MCF 10A (cell line): ENCODE data around the gene PRTG. TPM values are rescaled to one million over a fixed set of nuclear protein-coding genes. Genes with fewer than 3 reads are reported as not detected.
A peak's percentile ranks its signal among the peaks of the same experiment; 100 is the strongest.

Experiments
- BruUV-seq: library from RNA; stranded (reverse); fragments of 400-500 nt; replicated peaks from 2 replicates; lab custom pipeline; 2021; lab: Mats Ljungman, UMichigan
- CTCF ChIA-PET: fragments of 300-600 bp; sonication (Branson Sonifier 250); formaldehyde crosslinking; extraction: SDS; loops from one replicate; lab custom pipeline; 2021; ENCODE audit warnings: antibody characterized with exemption, inconsistent platforms; lab: Yijun Ruan, JAX
- POLR2A ChIA-PET: fragments of 300-600, 350-650 bp; sonication (Branson Sonifier 250); formaldehyde crosslinking; extraction: SDS; loops from one replicate; lab custom pipeline; 2020; ENCODE audit warnings: antibody characterized with exemption, inconsistent platforms; lab: Yijun Ruan, JAX
- DNase-seq: peaks from one replicate; pipeline ENCODE4 v3.0.0-alpha.2; 2018; ENCODE audit not compliant: unreplicated experiment
- H3K27ac Mint-ChIP-seq: one replicate; pipeline ENCODE4 v1.8.0; 2022; ENCODE audit warnings: mild to moderate bottlenecking, low read depth, mixed read lengths; ENCODE audit not compliant: unreplicated experiment
- H3K27me3 Mint-ChIP-seq: one replicate; pipeline ENCODE4 v1.8.0; 2022; ENCODE audit warnings: mixed read lengths; ENCODE audit not compliant: insufficient read depth, unreplicated experiment
- H3K36me3 Mint-ChIP-seq: one replicate; pipeline ENCODE4 v1.8.0; 2022; ENCODE audit warnings: mild to moderate bottlenecking, moderate library complexity, mixed read lengths; ENCODE audit not compliant: insufficient read depth, unreplicated experiment
- H3K4me1 Mint-ChIP-seq: one replicate; pipeline ENCODE4 v1.8.0; 2022; ENCODE audit warnings: mixed read lengths; ENCODE audit not compliant: insufficient read depth, unreplicated experiment
- H3K4me3 Mint-ChIP-seq: one replicate; pipeline ENCODE4 v1.8.0; 2022; ENCODE audit warnings: mild to moderate bottlenecking, moderate library complexity, mixed read lengths; ENCODE audit not compliant: unreplicated experiment
- H3K9me3 Mint-ChIP-seq: one replicate; pipeline ENCODE4 v1.8.0; 2022; ENCODE audit warnings: mixed read lengths; ENCODE audit not compliant: unreplicated experiment
- intact Hi-C: fragments of 100-400 bp; cut with micrococcal nuclease; formaldehyde crosslinking; loops from 2 replicates; pipeline ENCODE4 v1.14.1; 2022
- total RNA-seq: library from RNA; stranded (reverse); gene quantifications from 2 replicates; pipeline ENCODE4 v1.2.3, GENCODE V29; 2022
- TF ChIP-seq, protein P1 (sequence below): fragments of 200-600 bp; IDR thresholded peaks from one replicate; pipeline ENCODE4 v1.8.0; 2022; ENCODE audit warnings: antibody characterized with exemption, mild to moderate bottlenecking; ENCODE audit not compliant: unreplicated experiment

The PRTG gene
- total RNA-seq, 1 experiment from 2014 or later: 3.5 TPM

DNA sequence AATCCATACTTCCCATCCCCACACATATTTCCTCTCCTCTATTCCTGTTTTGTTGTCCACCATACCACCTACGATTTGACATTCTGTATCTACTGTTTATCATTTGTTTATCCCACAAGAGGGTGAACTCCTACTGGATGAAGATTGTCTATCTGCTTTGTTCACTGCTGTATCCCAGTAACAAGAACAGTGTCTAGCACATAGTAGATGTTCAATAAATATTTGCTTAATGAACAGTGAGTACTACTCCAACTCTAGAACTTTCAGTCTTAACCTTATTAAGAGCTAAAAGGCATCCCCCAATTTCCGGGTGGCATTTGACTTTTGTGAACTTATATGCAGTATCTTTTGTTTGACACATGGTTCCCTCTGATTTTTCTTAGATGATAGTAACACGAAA lies 156.1 kb downstream of the PRTG start:
- POLR2A ChIA-PET: interaction anchor here (0.6 kb wide), 1 partner anchor 159 kb away, joined by 3 read pairs; no protein-coding TSS in a partner anchor

DNA sequence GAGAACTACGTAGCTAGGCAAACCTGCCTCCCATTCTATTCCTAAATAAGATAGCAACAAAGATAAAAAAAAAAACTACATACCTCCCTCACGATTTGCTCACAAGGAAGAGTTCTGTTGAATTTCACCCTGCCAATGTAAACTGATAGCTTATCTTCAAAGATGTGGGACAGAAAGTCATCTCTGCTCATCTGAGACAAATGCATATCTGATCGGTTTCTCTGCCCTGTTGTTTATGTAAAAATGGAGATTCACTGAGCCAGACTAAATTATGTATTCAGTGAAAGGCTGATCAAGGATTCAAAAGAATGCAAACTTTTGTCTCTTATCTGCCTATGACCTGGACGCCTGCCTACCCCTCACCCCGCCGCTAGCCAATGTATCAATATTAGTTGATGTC lies 166.0 kb downstream of the PRTG start:
- no peaks in the 10 kb centered on the region for H3K9me3 Mint-ChIP-seq
- H3K27ac Mint-ChIP-seq: no peak overlapping the region
- CTCF ChIA-PET: no interaction called here
- no peak for DNase-seq
- POLR2A ChIA-PET: no interaction called here
- intact Hi-C loops: no loop called here
- H3K27me3 Mint-ChIP-seq: no peaks in the 10 kb centered on the region
- no TSS peak for BruUV-seq
- H3K36me3 Mint-ChIP-seq: no peaks in the 10 kb centered on the region
- TF ChIP-seq, protein P1, sequence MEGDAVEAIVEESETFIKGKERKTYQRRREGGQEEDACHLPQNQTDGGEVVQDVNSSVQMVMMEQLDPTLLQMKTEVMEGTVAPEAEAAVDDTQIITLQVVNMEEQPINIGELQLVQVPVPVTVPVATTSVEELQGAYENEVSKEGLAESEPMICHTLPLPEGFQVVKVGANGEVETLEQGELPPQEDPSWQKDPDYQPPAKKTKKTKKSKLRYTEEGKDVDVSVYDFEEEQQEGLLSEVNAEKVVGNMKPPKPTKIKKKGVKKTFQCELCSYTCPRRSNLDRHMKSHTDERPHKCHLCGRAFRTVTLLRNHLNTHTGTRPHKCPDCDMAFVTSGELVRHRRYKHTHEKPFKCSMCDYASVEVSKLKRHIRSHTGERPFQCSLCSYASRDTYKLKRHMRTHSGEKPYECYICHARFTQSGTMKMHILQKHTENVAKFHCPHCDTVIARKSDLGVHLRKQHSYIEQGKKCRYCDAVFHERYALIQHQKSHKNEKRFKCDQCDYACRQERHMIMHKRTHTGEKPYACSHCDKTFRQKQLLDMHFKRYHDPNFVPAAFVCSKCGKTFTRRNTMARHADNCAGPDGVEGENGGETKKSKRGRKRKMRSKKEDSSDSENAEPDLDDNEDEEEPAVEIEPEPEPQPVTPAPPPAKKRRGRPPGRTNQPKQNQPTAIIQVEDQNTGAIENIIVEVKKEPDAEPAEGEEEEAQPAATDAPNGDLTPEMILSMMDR: no peak
- no peak overlapping the region for H3K4me3 Mint-ChIP-seq
- H3K4me1 Mint-ChIP-seq: no peaks in the 10 kb centered on the region

More for the DNA sequence above, 156.1 kb downstream of the PRTG start:
- H3K4me3 Mint-ChIP-seq: no peak overlapping the region
- TF ChIP-seq, protein P1: no peak
- BruUV-seq: TSS peak; percentile 49
- CTCF ChIA-PET: interaction anchor here (0.7 kb wide), 1 partner anchor 32 kb away, joined by 3 read pairs; no protein-coding TSS in a partner anchor
- H3K4me1 Mint-ChIP-seq: peaks cover 5% of the 10 kb centered on the region
- no peaks in the 10 kb centered on the region for H3K36me3 Mint-ChIP-seq
- peak; percentile 4 for DNase-seq
- intact Hi-C loops: no loop called here
- H3K27me3 Mint-ChIP-seq: peaks cover 28% of the 10 kb centered on the region
- H3K9me3 Mint-ChIP-seq: no peaks in the 10 kb centered on the region
- H3K27ac Mint-ChIP-seq: no peak overlapping the region

DNA sequence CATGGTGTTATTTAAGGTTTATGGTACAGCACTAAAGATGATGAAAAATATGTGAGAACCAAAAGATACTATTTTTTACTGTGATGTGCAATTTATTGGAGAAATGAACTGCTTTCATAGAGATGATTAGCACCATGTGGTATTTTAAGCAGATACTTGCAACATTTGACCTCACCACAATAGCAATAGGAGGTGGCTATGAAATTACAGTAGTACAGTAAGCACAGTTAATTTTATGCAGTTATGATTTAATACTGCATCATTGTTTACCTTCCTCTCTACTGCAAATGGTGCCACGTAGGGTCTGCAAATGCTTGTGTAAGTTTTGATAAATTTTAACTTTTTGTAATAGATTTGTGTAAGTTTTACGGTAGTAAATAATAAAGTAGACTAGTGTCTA lies 168.9 kb downstream of the PRTG start:
- no peaks in the 10 kb centered on the region for H3K36me3 Mint-ChIP-seq
- peaks cover 12% of the 10 kb centered on the region for H3K9me3 Mint-ChIP-seq
- intact Hi-C loops: no loop called here
- TF ChIP-seq, protein P1: no peak
- ChIA-PET CTCF (no interaction called here), POLR2A (no interaction called here)
- no peaks in the 10 kb centered on the region for H3K27me3 Mint-ChIP-seq
- H3K4me1 Mint-ChIP-seq: no peaks in the 10 kb centered on the region
- no peak for DNase-seq
- H3K4me3 Mint-ChIP-seq: no peak overlapping the region
- BruUV-seq: no TSS peak
- no peak overlapping the region for H3K27ac Mint-ChIP-seq

DNA sequence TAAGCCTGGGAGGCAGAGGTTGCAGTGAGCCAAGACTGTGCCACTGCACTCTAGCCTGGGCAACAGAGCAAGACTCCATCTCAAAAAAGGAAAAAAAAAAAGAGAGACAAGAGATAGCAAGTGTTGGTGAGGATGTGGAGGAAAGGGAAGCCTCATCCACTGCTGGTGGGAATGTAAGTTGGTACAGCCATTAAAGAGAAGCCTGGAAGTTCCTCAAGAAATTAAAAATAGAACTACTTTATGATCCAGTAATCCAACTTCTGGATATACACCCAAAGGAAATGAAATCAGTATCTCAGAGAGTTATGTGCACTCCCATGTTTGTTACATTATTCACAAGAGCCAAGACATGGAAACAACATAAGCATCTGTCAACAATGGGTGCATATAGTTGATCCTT lies 169.7 kb downstream of the PRTG start:
- TF ChIP-seq, protein P1: no peak
- intact Hi-C loops: no loop called here
- H3K36me3 Mint-ChIP-seq: no peaks in the 10 kb centered on the region
- no peak overlapping the region for H3K27ac Mint-ChIP-seq
- ChIA-PET POLR2A (no interaction called here), CTCF (interaction anchor here (1.0 kb wide), 1 partner anchor 62 kb away, joined by 3 read pairs; no protein-coding TSS in a partner anchor)
- BruUV-seq: no TSS peak
- DNase-seq: no peak
- H3K27me3 Mint-ChIP-seq: no peaks in the 10 kb centered on the region
- H3K9me3 Mint-ChIP-seq: peaks cover 12% of the 10 kb centered on the region
- H3K4me1 Mint-ChIP-seq: no peaks in the 10 kb centered on the region
- H3K4me3 Mint-ChIP-seq: no peak overlapping the region
